Stimulated activated CD8-positive, alpha-beta memory T cell treated with anti-CD3 and anti-CD28 coated beads, Interleukin-12 subunit alpha, Interleukin-12 subunit beta, amount 100 ng/mL, for 24 hours (primary cell): Measurements from ENCODE around the gene ASAP3.
"Not testable (repeated sequence)": the region's sequence is repeated elsewhere in the genome, so short reads cannot be mapped to it uniquely, and the experiment has no call there.

Experiments
- DNase-seq: peaks from one replicate; pipeline ENCODE4 v3.0.0-alpha.2; 2020; ENCODE audit errors: extremely low read depth

ASAP3 gene

DNA sequence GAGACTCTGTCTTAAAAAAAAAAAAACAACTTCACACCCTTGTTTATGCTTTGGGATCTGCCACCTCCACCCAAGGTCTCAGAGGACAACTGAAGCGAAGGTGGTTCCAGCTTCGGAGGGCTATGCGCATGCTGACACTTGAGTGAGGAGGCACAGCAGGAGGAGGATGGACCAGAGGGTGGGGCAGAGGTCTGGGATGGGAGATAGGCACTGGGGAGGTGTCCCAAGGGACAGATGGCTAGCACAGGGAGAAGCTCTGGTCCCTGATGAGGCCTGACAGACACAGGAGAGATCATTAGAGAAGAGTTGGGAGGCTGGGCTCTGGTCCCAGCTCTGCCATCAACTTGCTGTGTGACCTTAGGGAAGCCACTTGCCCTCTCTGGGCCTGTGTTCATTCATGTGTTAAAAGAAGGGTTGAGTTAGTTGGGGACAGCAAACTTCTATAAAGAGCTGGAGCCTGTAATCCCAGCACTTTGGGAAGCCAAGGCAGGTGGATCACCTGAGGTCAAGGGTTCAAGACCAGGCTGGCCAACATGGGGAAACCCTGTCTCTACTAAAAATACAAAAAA, 30.2 kb upstream of the ASAP3 start:
- DNase-seq, result no peak

- DNase-seq, result no peak
These were observed 25.9 kb upstream of the ASAP3 start for GRCh38 chr1:23509896-23510295.

GRCh38 chr1:23506376-23507107, 22.6 kb upstream of the ASAP3 start:
- no peak for DNase-seq

DNA sequence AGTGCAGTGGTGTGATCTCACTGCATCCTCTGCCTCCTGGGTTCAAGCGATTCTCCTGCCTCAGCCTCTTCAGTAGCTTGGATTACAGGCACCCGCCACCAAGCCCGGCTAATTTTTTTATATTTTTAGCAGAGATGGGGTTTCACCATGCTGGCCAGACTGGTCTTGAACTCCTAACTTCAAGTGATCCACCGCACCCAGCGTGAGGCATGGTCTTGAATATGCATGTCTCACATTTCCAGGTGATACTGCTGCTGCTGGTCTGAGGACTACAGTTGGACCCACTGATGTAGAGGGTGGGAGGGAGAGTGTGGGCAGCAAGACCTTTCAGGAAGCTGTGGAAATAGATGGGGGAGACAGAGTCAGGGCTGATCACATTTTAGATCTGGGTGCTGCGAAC, 21.9 kb upstream of the ASAP3 start:
- no peak for DNase-seq

GRCh38 chr1:23504156-23504555, 20.2 kb upstream of the ASAP3 start:
- DNase-seq, result not testable (repeated sequence)

- no peak for DNase-seq
These were observed 19.0 kb upstream of the ASAP3 start for GRCh38 chr1:23502951-23503350.

- DNase-seq, result no peak
These were observed 16.5 kb upstream of the ASAP3 start for GRCh38 chr1:23500466-23500865.

GRCh38 chr1:23497777-23498439, 13.9 kb upstream of the ASAP3 start:
- DNase-seq, result no peak

- DNase-seq, result no peak
These were observed 12.7 kb upstream of the ASAP3 start for GRCh38 chr1:23496490-23497181.

GRCh38 chr1:23494836-23495235, 10.9 kb upstream of the ASAP3 start:
- DNase-seq, result not testable (repeated sequence)

DNA sequence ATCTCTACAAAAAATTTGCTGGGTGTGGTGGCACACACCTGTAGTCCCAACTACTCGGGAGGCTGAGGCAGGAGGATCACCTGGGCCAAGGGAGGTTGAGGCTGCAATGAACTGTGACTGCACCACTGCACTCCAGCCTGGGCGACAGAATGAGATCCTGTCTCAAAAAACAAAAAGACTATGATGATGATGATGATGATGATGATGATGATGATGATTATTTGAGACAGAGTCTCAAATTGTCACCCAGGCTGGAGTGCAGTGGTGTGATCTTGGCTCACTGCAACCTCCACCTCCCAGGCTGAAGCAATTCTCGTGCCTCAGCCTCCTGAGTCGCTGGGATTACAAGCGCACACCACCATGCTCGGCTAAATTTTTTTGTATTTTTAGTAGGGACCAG, 8.8 kb upstream of the ASAP3 start:
- DNase-seq, result not testable (repeated sequence)

- no peak for DNase-seq
These were observed 8.2 kb upstream of the ASAP3 start for GRCh38 chr1:23492132-23492720.

GRCh38 chr1:23489842-23490241, 5.9 kb upstream of the ASAP3 start:
- no peak for DNase-seq

DNA sequence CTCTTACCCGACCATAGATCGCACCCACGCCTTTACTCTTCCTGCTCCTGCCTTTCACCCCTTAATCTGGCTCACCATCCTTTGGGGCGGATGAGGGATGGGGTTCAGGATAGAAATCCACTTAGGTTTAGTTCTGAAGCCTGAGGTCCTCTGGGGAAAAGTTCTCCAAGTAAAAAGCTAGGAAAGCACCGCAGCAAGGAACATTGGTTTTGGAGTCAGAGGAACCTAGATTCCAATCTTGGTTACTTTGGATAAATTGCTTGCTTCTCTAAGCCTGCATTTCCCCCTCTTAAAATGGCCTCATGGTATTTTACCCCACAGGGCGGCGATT, 988 bp upstream of the ASAP3 start:
- no peak for DNase-seq

DNA sequence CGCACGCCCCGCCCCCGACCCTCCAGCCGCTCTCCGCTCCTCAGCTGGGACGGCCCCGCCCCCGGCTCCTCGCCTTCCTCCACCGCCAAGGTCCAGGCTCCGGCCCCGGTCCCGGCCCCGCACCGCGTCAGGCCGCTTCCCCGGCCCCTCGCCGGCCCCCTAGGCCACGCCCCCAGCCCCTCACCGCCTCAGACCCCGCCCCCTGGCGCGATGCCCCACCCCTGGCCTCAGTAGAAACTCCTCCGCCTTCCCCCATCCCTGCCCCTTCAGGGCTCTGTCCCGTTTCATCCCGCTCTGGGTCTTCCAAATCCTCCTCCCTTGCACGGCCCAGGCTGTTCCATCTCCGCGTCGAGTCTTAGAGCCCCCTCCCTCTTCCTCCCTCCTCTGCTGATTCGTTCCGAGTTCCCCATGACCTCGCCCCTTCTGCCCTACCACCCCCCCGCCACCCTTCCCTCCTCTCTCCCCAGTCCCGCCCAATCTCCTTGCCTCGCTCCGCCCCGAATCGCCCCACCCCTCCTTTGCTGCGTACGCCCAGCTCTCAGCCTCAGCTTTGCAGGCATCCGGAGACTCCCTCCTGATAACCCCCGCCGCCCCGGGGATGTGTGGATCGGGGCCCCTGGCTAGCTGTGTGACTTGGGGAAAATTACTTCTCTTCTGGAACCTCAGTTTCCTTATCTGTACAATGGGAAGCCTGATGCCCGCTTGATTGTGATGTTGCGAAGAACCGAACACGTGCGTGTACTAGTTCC, 448 bp upstream of the ASAP3 start:
- DNase-seq, result peak; percentile 75

DNA sequence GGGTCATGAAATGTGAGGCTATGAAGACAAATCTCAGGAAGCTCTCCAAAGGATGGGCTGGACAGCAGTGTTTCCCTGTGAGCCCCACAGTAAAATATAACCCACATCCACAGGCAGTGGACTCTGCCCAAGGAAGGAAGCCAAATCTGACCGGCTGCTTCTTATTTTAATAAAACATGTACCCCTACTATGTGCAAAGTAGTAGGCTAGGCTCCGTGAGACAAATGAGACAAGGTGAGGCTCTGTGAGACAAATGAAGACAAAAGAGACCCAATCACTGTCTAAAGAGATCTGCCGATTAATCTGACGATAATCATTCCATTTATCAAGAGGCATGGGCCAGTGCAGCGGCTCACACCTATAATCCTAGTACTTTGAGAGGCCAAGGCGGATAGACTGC, 2.1 kb downstream of the ASAP3 start:
- no peak for DNase-seq

GRCh38 chr1:23481026-23481597, 2.9 kb downstream of the ASAP3 start:
- DNase-seq, result no peak

DNA sequence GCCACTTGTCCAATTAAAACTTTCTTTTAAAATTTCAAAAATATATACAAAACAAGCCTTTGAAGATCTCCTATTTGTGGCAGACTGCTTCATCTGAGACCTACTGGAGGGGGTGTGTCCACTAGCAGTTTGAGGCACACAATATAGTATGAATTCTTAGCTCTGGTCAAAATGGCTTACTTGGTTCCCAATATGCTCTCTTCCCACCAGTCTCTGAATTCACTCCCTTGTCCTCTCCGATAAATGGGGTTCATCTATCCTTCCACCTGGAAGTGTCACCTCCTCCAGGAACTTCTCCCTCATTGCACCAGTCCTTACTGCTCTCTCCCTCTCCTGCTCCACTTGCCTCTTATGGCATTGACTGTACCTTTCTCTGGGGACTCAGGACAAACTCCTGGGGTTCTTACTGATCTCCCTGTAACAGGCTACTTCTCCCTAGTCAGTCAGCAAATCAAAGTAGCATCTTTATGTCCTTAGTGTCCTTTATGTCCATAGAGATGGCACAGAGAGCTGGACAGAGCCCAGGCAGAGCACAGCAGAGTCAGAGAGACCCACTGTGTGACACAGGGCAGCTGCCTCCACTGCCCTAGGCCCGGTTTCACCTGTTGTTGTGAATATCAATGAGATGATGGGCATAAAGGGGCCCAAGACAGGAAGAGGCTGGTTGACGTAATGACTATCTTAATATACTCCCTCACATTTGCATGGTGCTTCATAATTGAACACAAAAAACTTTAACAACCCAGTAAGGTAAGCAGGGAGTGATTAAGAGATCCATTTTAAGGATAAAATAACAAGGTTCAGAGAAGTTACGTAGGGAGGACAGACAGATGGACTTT, 3.6 kb downstream of the ASAP3 start:
- no peak for DNase-seq

GRCh38 chr1:23479666-23479941, 4.4 kb downstream of the ASAP3 start:
- DNase-seq, result no peak

- no peak for DNase-seq
These were observed 4.9 kb downstream of the ASAP3 start for GRCh38 chr1:23478896-23479665.
